Activated naive CD4-positive, alpha-beta T cell (primary cell): ENCODE measurements around the gene TOR1B.

ENCODE experiments used
- DNase-seq, 4 experiments: peaks; one replicate each; lab custom pipeline; 2025; lab: John Stamatoyannopoulos, UW

The TOR1B gene

GRCh38 chr9:129845373-129845772, 42.4 kb downstream of the TOR1B start:
- no peak for DNase-seq

- no peak for DNase-seq
Observed at GRCh38 chr9:129848712-129849441, 45.9 kb downstream of the TOR1B start.

- no peak for DNase-seq
Observed at GRCh38 chr9:129849901-129850300, 46.9 kb downstream of the TOR1B start.

GRCh38 chr9:129850821-129851550, 48.0 kb downstream of the TOR1B start:
- DNase-seq = no peak

- DNase-seq = no peak
Observed at GRCh38 chr9:129851821-129852220, 48.8 kb downstream of the TOR1B start.

- DNase-seq = no peak
Observed at GRCh38 chr9:129852579-129852978, 49.6 kb downstream of the TOR1B start.

GRCh38 chr9:129853614-129854013, 50.6 kb downstream of the TOR1B start:
- DNase-seq = no peak

- DNase-seq = no peak
Observed at GRCh38 chr9:129854588-129855110, 51.7 kb downstream of the TOR1B start.

- DNase-seq = no peak
Observed at GRCh38 chr9:129857207-129857606, 54.2 kb downstream of the TOR1B start.

- no peak for DNase-seq
Observed at GRCh38 chr9:129858167-129858962, 55.4 kb downstream of the TOR1B start.
